Stimulated activated CD8-positive, alpha-beta memory T cell treated with anti-CD3 and anti-CD28 coated beads, Interleukin-12 subunit alpha, Interleukin-12 subunit beta, amount 100 ng/mL, for 24 hours (primary cell): ENCODE measurements around the gene CHD8.
"Not testable (repeated sequence)": the region's sequence is repeated elsewhere in the genome, so short reads cannot be mapped to it uniquely, and the experiment has no call there.

Experiments used
- DNase-seq: peaks from one replicate; pipeline ENCODE4 v3.0.0-alpha.2; 2020; ENCODE audit errors: extremely low read depth

The CHD8 gene, protein sequence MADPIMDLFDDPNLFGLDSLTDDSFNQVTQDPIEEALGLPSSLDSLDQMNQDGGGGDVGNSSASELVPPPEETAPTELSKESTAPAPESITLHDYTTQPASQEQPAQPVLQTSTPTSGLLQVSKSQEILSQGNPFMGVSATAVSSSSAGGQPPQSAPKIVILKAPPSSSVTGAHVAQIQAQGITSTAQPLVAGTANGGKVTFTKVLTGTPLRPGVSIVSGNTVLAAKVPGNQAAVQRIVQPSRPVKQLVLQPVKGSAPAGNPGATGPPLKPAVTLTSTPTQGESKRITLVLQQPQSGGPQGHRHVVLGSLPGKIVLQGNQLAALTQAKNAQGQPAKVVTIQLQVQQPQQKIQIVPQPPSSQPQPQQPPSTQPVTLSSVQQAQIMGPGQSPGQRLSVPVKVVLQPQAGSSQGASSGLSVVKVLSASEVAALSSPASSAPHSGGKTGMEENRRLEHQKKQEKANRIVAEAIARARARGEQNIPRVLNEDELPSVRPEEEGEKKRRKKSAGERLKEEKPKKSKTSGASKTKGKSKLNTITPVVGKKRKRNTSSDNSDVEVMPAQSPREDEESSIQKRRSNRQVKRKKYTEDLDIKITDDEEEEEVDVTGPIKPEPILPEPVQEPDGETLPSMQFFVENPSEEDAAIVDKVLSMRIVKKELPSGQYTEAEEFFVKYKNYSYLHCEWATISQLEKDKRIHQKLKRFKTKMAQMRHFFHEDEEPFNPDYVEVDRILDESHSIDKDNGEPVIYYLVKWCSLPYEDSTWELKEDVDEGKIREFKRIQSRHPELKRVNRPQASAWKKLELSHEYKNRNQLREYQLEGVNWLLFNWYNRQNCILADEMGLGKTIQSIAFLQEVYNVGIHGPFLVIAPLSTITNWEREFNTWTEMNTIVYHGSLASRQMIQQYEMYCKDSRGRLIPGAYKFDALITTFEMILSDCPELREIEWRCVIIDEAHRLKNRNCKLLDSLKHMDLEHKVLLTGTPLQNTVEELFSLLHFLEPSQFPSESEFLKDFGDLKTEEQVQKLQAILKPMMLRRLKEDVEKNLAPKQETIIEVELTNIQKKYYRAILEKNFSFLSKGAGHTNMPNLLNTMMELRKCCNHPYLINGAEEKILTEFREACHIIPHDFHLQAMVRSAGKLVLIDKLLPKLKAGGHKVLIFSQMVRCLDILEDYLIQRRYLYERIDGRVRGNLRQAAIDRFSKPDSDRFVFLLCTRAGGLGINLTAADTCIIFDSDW (N-terminal part only)

DNA sequence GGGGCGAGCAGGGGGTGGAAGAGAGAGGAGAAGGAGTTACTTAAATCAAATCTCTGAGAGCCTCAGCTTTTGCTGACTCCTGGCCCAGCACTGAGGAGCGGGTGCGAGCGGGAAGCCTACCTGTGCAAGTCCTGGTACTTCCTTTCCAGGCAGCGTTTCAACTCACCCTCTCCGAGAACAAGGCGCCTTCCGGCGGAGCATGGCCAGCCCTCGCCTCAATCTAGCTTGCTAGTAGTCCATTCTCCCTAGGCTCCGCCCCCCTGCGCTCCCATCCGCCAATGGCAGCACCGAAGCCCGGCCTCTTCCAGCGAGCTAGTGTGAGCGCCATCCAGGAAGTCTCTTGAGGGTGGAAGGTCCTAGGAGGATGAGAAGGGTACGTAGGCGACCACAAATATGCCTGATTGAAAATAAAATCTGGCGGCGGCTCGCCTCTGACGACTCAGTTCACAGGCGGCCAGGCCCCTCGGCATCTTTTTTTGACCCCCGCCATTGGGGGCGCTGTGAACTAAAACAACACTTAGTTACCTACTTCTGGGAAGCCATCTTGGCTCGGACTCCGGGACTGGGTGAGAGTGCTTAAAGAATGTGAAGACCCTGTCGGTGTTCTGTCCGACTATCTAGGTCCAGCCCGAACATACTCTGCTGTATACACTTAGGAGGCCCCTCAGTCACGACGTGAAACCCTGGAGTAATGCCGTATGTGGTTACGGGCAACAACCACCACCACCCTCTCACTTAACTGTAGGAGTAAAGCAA is at the start of gene CHD8:
TSS of gene CHD8 (minus strand) at position 212 of the 756 bp plus-strand sequence. CDS start 24,480 bp downstream, outside the sequence.
- peak; percentile 98 for DNase-seq

- DNase-seq: no peak
Observed at GRCh38 chr14:21505012-21505553, 49.2 kb upstream of the CHD8 start.

- DNase-seq: no peak
Observed at GRCh38 chr14:21503376-21503775, 47.5 kb upstream of the CHD8 start.

- no peak for DNase-seq
Observed at GRCh38 chr14:21501568-21501967, 45.6 kb upstream of the CHD8 start.

- no peak for DNase-seq
Observed at GRCh38 chr14:21498540-21499526, 42.9 kb upstream of the CHD8 start.

GRCh38 chr14:21496453-21496852 is 40.5 kb upstream of the CHD8 start:
- DNase-seq: no peak

GRCh38 chr14:21494902-21495762 is 39.2 kb upstream of the CHD8 start:
- no peak for DNase-seq

DNA sequence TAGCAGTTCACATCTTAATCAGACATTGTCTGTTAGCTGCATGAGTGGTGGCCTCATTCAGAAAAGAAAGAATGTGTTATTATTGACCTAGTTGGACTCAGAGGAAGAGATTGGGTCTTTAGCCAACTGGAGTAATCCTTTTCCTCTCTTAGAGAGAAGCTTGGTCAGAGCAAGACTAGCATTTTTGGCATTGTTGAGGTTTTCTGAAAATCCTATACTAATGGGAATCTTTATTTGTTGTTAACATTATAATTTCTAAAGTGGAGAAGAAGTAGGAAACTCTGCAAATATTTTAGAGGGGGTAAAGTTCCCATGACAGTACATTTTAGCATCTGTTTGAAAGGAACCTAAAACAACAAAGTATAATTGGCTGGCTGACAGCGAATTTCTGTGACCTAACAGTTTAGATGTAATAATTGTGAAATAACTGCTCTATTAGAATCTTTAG is 30.7 kb upstream of the CHD8 start:
- DNase-seq: no peak

DNA sequence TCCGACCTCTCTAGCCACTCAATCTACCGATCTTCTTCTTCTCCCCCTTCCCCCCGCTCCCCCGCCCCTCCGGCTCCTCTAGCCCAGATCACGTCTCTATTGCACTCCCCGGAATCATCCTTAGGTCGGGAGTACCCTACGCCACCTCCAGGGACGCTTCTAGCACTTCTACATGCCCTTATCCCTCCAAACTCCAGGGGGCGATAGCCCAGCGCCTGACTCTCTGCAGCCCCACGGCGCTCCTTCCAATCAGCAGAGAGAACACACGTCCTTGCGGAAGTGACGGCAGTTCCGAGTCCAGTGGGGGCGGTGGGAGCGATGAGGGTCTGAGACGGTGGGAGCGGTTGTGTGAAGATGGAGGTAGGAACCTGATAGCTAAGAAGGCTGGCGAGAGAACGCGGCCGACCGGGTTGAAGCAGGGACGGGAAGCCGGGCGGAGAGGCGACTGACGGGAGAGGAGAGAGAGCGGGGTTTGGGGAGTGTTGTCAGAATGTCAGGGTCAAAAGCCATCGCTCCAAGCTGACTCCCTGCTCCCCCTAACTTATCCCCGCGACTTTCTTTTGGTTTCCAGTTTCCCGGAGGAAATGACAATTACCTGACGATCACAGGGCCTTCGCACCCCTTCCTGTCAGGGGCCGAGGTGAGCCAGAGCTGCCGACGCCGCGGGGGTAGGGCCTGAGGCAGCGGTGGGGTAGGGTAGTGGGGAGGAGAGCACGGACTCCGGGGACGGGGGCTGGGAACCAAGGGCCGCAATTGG is 21.2 kb upstream of the CHD8 start, which contains the start of the genes RAB2B and TOX4:
TSS of gene RAB2B (minus strand) at position 35 of the 757 bp plus-strand sequence. CDS start 87 bp downstream, outside the sequence.
TSS of gene TOX4 (plus strand) at position 271 of the 757 bp plus-strand sequence. CDS start at position 355, 84 bp downstream.
- DNase-seq: peak; percentile 86

- peak; percentile 66 for DNase-seq
Observed at GRCh38 chr14:21476523-21476924, 20.6 kb upstream of the CHD8 start.

DNA sequence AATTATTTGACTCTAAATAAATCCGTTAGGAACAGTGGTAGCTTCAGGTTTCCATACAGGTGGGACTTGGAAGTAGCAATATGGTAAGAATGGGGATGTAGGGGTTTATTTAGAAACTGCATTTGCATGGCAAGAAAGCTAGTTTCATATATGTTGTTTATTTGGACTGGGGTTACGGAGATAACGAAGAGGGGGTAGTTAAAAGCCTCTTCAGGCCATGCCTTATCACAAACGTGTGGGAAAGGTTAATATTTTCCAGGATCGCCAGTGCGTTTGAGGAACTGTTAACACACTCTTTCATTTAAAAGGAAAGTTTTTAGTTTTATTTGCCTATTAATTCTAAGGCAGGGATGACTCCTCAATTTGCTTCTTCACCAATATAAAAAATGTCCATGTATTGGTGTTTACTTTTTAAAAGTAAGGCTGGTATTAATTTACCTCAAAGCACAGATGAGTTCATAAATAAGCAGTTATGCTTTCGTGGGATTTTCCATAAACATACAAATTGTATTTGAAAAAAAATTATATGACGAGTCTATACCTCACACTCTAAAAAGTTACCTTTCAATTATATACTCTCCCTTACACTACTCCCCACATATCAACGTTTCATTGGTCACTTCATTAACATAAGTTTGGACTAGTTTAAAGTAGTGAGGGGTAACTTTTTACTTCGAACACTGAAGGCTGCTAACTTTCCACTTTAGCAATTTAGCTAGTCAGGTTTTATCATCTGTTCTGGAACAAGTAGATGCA is 20.0 kb upstream of the CHD8 start:
- DNase-seq: no peak

DNA sequence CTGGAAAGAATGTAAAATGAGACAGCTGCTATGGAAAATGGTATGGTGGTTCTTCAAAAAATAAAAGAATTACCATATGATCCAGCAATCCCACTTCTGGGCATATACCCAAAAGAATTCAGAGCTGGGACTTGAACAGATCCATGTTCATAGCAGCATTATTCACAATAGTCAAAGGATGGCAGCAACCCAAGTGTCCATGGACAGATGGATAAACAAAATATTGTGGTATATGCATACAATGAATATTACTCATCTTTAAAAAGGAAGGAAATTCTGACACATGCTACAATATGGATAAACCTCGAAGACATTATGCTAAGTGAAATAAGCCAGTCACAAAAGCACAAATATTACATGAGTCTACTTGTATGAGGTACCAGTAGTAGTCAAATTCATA is 11.7 kb upstream of the CHD8 start:
- no peak for DNase-seq

GRCh38 chr14:21455592-21455911 is 371 bp downstream of the CHD8 start:
- DNase-seq: no peak

GRCh38 chr14:21454843-21455544 is 929 bp downstream of the CHD8 start:
- no peak for DNase-seq

GRCh38 chr14:21449899-21450216 is 6.1 kb downstream of the CHD8 start:
- no peak for DNase-seq

DNA sequence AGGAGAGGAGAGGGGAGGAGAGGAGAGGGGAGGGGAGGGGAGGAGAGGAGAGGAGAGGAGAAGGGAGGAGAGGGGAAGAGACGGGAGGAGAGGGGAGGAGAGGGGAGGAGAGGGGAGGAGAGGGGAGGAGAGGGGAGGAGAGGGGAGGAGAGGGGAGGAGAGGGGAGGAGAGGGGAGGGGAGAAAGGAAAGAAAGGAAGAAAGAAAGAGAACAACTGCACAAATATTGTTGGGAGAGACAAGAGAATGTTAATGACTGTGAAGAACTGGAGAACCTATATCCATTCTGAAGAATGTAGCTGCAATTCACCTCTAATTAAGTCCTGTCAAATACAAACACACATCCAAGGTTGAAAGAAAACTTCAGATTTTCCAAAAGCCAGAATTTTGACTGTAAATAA is 13.3 kb downstream of the CHD8 start:
- not testable (repeated sequence) for DNase-seq

DNA sequence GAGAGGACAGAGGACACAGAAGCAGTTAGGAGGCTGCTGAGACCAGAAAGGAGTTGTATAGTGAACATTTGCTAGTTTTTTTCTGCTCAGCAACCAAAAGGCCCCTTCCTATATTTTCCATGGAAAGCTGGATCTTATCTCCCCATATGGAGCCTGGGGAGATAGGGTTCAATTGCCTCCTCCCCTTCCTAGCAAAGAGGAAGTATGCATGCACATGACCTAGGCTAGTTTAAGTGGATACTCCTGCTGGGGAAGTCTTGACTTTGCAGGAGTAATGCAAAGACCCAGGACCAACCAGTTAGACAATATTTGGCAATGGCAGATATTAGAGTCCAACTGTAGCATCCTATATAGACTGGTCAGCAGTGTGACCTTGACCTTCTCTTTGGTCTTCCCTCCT is 15.1 kb downstream of the CHD8 start:
- no peak for DNase-seq
